ENCODE measurements around the gene SFTA2.
"Not testable (repeated sequence)": the region's sequence is repeated elsewhere in the genome, so short reads cannot be mapped to it uniquely, and the experiment has no call there.

The SFTA2 gene

GRCh38 chr6:30942338-30943060 is 10.5 kb upstream of the SFTA2 start:
- no peak for DNase-seq

- DNase-seq: no peak
These were observed 8.5 kb upstream of the SFTA2 start, which contains the start of gene MUCL3 for GRCh38 chr6:30940361-30940986. Gene MUCL3, plus strand, starts transcription at chr6:30940973. Its CDS starts 27 bp downstream, at chr6:30941000.

- DNase-seq: no peak
These were observed 7.5 kb upstream of the SFTA2 start for GRCh38 chr6:30939473-30939872.

- DNase-seq: no peak
These were observed 6.8 kb upstream of the SFTA2 start for GRCh38 chr6:30938730-30939129.

GRCh38 chr6:30937265-30937664 is 5.3 kb upstream of the SFTA2 start:
- DNase-seq: no peak

GRCh38 chr6:30935018-30935417 is 3.0 kb upstream of the SFTA2 start:
- no peak for DNase-seq

- no peak for DNase-seq
These were observed 845 bp upstream of the SFTA2 start for GRCh38 chr6:30932665-30933365.

- DNase-seq: no peak
These were observed 698 bp downstream of the SFTA2 start for GRCh38 chr6:30931272-30931671.

GRCh38 chr6:30930506-30930905 is 1.5 kb downstream of the SFTA2 start:
- DNase-seq: no peak

- DNase-seq: no peak
These were observed 3.3 kb downstream of the SFTA2 start for GRCh38 chr6:30928677-30929076.

GRCh38 chr6:30927080-30927479 is 4.9 kb downstream of the SFTA2 start:
- DNase-seq: not testable (repeated sequence)

- no peak for DNase-seq
These were observed 5.3 kb downstream of the SFTA2 start for GRCh38 chr6:30926644-30927043.

GRCh38 chr6:30924040-30924627 is 7.8 kb downstream of the SFTA2 start:
- not testable (repeated sequence) for DNase-seq

- no peak for DNase-seq
These were observed 9.5 kb downstream of the SFTA2 start for GRCh38 chr6:30922447-30922852.

GRCh38 chr6:30918670-30919069 is 13.3 kb downstream of the SFTA2 start:
- no peak for DNase-seq

GRCh38 chr6:30917487-30917886 is 14.5 kb downstream of the SFTA2 start:
- DNase-seq: no peak

GRCh38 chr6:30917041-30917440 is 14.9 kb downstream of the SFTA2 start:
- no peak for DNase-seq

GRCh38 chr6:30915591-30915946 is 16.4 kb downstream of the SFTA2 start:
- no peak for DNase-seq

GRCh38 chr6:30914854-30915590 is 16.9 kb downstream of the SFTA2 start:
- no peak for DNase-seq

GRCh38 chr6:30914076-30914853 is 17.7 kb downstream of the SFTA2 start, which contains the start of gene VARS2:
Gene VARS2, plus strand, starts transcription at chr6:30914238. Its CDS starts 599 bp downstream, at chr6:30914837.
- DNase-seq: peak; percentile 95

- DNase-seq: no peak
These were observed 18.3 kb downstream of the SFTA2 start for GRCh38 chr6:30913721-30914075.
